WI38 (cell line): ENCODE data around the gene PRKCE.

ENCODE experiments used
- H3K4me3 ChIP-seq: 2 replicates; pipeline ENCODE4 v1.5.1; 2011; ENCODE audit warnings: low read depth, mild to moderate bottlenecking, control low read depth, low read length
- CTCF ChIP-seq: IDR thresholded peaks from 2 replicates; pipeline ENCODE4 v1.5.1; 2012; ENCODE audit warnings: low read depth, mild to moderate bottlenecking, control low read depth, low read length

The PRKCE gene

GRCh38 chr2:46174345-46175170 is 523.1 kb downstream of the PRKCE start:
- H3K4me3 ChIP-seq = no peak overlapping the region
- TF ChIP-seq CTCF = no peak

- no peak for TF ChIP-seq CTCF
- H3K4me3 ChIP-seq = no peak overlapping the region
Observed at GRCh38 chr2:46175419-46175818, 523.9 kb downstream of the PRKCE start.

DNA sequence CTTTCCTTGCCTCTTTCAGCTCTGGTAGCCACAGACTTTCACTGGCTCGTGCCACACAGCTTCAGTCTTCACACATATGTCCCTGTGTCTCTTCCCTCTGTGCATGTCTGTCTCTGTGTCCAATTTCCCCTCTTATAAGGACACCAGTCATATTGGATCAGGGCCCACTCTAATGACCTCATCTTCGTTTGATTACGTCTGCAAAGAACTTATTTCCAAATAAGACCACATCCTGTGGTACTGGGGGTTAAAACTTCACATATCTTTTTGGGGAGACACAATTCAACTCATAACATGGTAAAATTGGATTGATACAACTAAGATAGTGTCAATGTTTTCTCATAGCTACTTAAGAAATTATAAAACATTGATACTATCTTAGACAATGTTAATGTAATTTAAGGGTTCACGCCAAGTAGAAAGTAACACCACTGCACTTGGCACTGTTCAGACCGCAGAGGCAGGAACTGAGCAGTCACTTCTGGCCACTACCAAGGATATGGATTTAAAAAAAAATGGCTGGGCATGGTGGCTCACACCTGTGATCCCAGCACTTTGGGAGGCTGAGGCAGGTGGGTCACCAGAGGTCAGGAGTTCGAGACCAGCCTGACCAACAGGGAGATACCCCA is 526.1 kb downstream of the PRKCE start:
- TF ChIP-seq CTCF = no peak
- H3K4me3 ChIP-seq = no peak overlapping the region

DNA sequence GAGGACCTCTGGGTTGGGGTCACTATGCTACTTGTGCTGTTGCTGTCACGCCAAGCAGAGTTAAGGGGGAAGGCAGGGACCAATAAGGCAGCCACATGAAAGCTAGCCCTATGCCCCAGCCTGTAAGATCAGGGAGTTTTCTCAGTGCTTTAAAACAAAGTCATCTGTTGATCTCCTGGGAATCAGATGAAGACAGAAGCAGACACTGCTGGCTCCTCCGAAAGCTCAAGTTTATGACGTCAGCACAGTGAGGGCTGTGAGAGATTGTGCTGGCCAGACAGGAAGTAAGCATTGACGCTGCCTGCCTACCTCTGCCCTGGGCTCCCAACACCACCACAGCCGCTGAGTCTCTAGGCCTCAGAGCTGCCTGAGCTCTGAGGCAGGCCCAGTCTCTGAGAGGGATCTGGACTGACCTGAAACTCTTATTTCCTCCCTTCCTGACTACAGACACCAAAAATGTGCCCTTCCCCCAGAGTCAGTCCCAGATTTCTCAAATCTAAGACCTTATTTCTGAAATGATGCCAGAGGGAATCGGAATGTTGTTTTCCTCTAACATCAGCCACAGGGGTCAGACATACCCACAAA is 527.7 kb downstream of the PRKCE start:
- TF ChIP-seq CTCF = no peak
- H3K4me3 ChIP-seq = no peak overlapping the region

DNA sequence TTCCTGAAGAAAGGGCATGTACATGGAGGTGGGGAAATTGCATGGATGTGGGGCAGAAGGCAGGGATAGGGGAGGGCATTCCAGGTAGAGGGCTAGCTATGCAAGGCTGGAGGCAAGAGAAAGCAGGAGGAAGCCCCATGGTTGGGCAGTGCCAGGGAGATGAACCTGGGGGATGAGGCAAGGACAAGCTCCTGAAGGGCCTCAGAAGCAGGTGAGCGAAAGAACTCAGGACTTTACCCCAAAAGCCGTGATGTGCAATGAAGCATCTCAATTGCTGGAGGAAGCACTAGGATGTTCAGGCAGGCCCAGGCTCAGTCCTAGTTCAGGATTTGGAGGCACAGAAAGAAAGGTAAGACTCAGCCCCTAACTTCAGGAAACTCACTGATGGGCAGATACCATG is 528.7 kb downstream of the PRKCE start:
- H3K4me3 ChIP-seq = no peak overlapping the region
- no peak for TF ChIP-seq CTCF

DNA sequence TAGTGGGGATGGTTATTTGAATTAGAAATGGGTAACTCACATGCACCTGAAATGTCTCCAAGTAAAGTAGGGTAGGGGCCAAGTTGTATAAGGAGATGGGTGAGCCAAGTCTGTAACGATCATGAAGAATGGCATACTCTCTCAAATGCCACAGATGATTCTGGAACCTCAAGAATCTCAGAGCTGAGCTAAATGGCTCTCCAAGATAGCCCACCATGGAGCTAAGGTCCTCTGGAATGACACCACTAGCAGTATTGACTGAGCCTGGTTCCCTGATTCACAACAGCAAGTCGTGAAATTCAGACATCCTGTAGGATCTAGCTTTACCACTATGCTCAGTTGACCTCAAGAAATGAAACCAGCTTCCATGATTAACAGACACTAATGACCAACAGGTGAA is 529.8 kb downstream of the PRKCE start:
- TF ChIP-seq CTCF = no peak

More for the DNA sequence above, 529.8 kb downstream of the PRKCE start:
- H3K4me3 ChIP-seq = no peak overlapping the region
